H1 (cell line): ENCODE data around the gene PUS7L. TPM values are rescaled to one million over a fixed set of nuclear protein-coding genes. Genes with fewer than 3 reads are reported as not detected.

Experiments
- CTCF ChIA-PET: fragments of 300-600 bp; sonication (Branson Sonifier 250); formaldehyde crosslinking; loops from one replicate; lab custom pipeline; 2021; ENCODE audit not compliant: partially characterized antibody; lab: Charles Lee
- POLR2A ChIA-PET: fragments of 300-600 bp; sonication (Branson Sonifier 250); formaldehyde crosslinking; loops from one replicate; lab custom pipeline; 2021; ENCODE audit warnings: inconsistent platforms; ENCODE audit not compliant: partially characterized antibody; lab: Charles Lee
- DNase-seq, 2 experiments: peaks; one replicate each; pipeline versions ENCODE4 v3.0.0 to v3.0.0-alpha.2; 2010 to 2022; ENCODE audit warnings: low spot score in 2 of 2, low read depth in 1 of 2, mixed read lengths in 1 of 2
- FAIRE-seq: peaks from 2 replicates; lab custom pipeline; 2011; peaks lifted over from hg19 to GRCh38; lab: Jason Lieb, UNC
- H2AFZ ChIP-seq: 2 replicates; pipeline ENCODE4 v1.8.1; 2012; ENCODE audit warnings: low read length, inconsistent platforms
- H2AK5ac ChIP-seq: 2 replicates; pipeline ENCODE4 v1.6.1; 2013; ENCODE audit warnings: low read depth, low read length
- H2BK120ac ChIP-seq: replicated peaks from 2 replicates; pipeline ENCODE3; 2013; ENCODE audit warnings: low read depth, low read length, inconsistent platforms
- H2BK12ac ChIP-seq: 2 replicates; pipeline ENCODE4 v1.6.1; 2013; ENCODE audit warnings: low read depth, low read length
- H2BK15ac ChIP-seq: 2 replicates; pipeline ENCODE4 v1.6.1; 2013; ENCODE audit warnings: low read length
- H2BK20ac ChIP-seq: 2 replicates; pipeline ENCODE4 v1.6.1; 2013; ENCODE audit warnings: low read length
- H2BK5ac ChIP-seq: 2 replicates; pipeline ENCODE4 v1.6.1; 2013; ENCODE audit warnings: low read depth, low read length
- H3K14ac ChIP-seq: 2 replicates; pipeline ENCODE4 v1.6.1; 2013; ENCODE audit warnings: inconsistent platforms; ENCODE audit not compliant: insufficient read length
- H3K18ac ChIP-seq: 2 replicates; pipeline ENCODE4 v1.6.1; 2013; ENCODE audit warnings: low read length; ENCODE audit errors: extremely low read depth
- H3K23ac ChIP-seq: 2 replicates; pipeline ENCODE4 v1.6.1; 2013; ENCODE audit warnings: inconsistent platforms; ENCODE audit not compliant: insufficient read length
- H3K23me2 ChIP-seq: 2 replicates; pipeline ENCODE4 v1.6.1; 2013; ENCODE audit warnings: low read depth, low read length
- H3K27ac ChIP-seq: 2 replicates; pipeline ENCODE4 v1.6.1; 2011; ENCODE audit warnings: low read depth, low read length, inconsistent platforms
- H3K27me3 ChIP-seq, 4 experiments: replicated peaks in 1 of 4; 1 replicate in 1 of 4; 2 replicates in 3 of 4; pipeline versions ENCODE4 v1.6.1 to v1.8.1; 2011 to 2013; ENCODE audit warnings: low read length in 3 of 4, mild to moderate bottlenecking in 3 of 4, inconsistent platforms in 2 of 4, mixed read lengths in 2 of 4, moderate library complexity in 1 of 4; ENCODE audit not compliant: control insufficient read depth in 3 of 4, insufficient read depth in 3 of 4; ENCODE audit errors: extremely low read depth in 1 of 4
- H3K36me3 ChIP-seq, 4 experiments: 2 replicates each; pipeline versions ENCODE4 v1.6.1 to v1.8.1; 2011 to 2013; ENCODE audit warnings: mild to moderate bottlenecking in 4 of 4, low read length in 3 of 4, moderate library complexity in 2 of 4, control low read depth in 1 of 4, inconsistent platforms in 1 of 4; ENCODE audit not compliant: insufficient read depth in 4 of 4, control insufficient read depth in 2 of 4
- H3K4ac ChIP-seq: replicated peaks from 2 replicates; pipeline ENCODE3; 2013; ENCODE audit warnings: low read length, low read depth, mixed read lengths, inconsistent platforms; ENCODE audit not compliant: insufficient read length
- H3K4me1 ChIP-seq, 4 experiments: replicated peaks in 1 of 4; 1 replicate in 1 of 4; 2 replicates in 3 of 4; pipeline versions ENCODE4 v1.6.1 to v1.8.1; 2011 to 2013; ENCODE audit warnings: low read length in 3 of 4, inconsistent platforms in 2 of 4, mixed read lengths in 1 of 4; ENCODE audit not compliant: insufficient read depth in 4 of 4, control insufficient read depth in 3 of 4
- H3K4me2 ChIP-seq, 2 experiments: 2 replicates each; pipeline versions ENCODE4 v1.6.1 to v1.8.1; 2011 to 2013; ENCODE audit warnings: low read depth in 2 of 2, low read length in 2 of 2, control low read depth in 1 of 2, inconsistent platforms in 1 of 2, mild to moderate bottlenecking in 1 of 2; ENCODE audit not compliant: insufficient read depth in 1 of 2
- H3K4me3 ChIP-seq, 4 experiments: fragments of 200-600, 300-600 bp in 1 of 4; sonication (generic), shearing (Covaris generic), sonication (Bioruptor Twin) in 1 of 4; 2 replicates each; pipeline versions ENCODE4 v1.5.1 to v1.8.1; 2011 to 2016; ENCODE audit warnings: low read length in 4 of 4, low read depth in 3 of 4, control low read depth in 2 of 4, inconsistent platforms in 2 of 4, mild to moderate bottlenecking in 2 of 4, mixed read lengths in 1 of 4, moderate library complexity in 1 of 4; ENCODE audit not compliant: insufficient read depth in 2 of 4; ENCODE audit errors: extremely low read depth in 1 of 4
- H3K56ac ChIP-seq: replicated peaks from 2 replicates; pipeline ENCODE3; 2013; ENCODE audit warnings: low read depth, mild to moderate bottlenecking, mixed read lengths, low read length, inconsistent platforms; ENCODE audit not compliant: insufficient read length
- H3K79me1 ChIP-seq: 2 replicates; pipeline ENCODE4 v1.6.1; 2013; ENCODE audit warnings: low read depth, low read length, control low read depth
- H3K79me2 ChIP-seq, 2 experiments: 2 replicates each; pipeline versions ENCODE4 v1.6.1 to v1.8.1; 2012 to 2013; ENCODE audit warnings: low read length in 2 of 2, mild to moderate bottlenecking in 2 of 2, inconsistent platforms in 1 of 2; ENCODE audit not compliant: insufficient read depth in 2 of 2, control insufficient read depth in 1 of 2
- H3K9ac ChIP-seq, 4 experiments: replicated peaks in 1 of 4; 1 replicate in 1 of 4; 2 replicates in 3 of 4; pipeline versions ENCODE4 v1.6.1 to v1.8.1; 2011 to 2013; ENCODE audit warnings: low read depth in 3 of 4, low read length in 3 of 4, control low read depth in 2 of 4, mild to moderate bottlenecking in 2 of 4, moderate library complexity in 2 of 4, inconsistent platforms in 1 of 4; ENCODE audit errors: extremely low read depth in 1 of 4
- H3K9me3 ChIP-seq, 2 experiments: 2 replicates each; pipeline versions ENCODE4 v1.6.1 to v1.8.1; 2012 to 2013; ENCODE audit warnings: mild to moderate bottlenecking in 2 of 2, moderate library complexity in 2 of 2, control low read depth in 1 of 2, inconsistent platforms in 1 of 2, low read depth in 1 of 2, low read length in 1 of 2, mixed read lengths in 1 of 2; ENCODE audit not compliant: insufficient read depth in 2 of 2
- H4K20me1 ChIP-seq, 2 experiments: replicated peaks in 1 of 2; 2 replicates each; pipeline versions ENCODE3 to v1.8.1; 2011 to 2013; ENCODE audit warnings: inconsistent platforms in 2 of 2, low read length in 2 of 2, mild to moderate bottlenecking in 1 of 2; ENCODE audit not compliant: insufficient read depth in 2 of 2, control insufficient read depth in 1 of 2
- H4K5ac ChIP-seq: 2 replicates; pipeline ENCODE4 v1.6.1; 2013; ENCODE audit warnings: low read length, low read depth, mixed read lengths, inconsistent platforms; ENCODE audit not compliant: insufficient read length
- H4K8ac ChIP-seq: 2 replicates; pipeline ENCODE4 v1.8.0; 2013; ENCODE audit warnings: mild to moderate bottlenecking, moderate library complexity, low read length, inconsistent platforms; ENCODE audit not compliant: insufficient read depth; ENCODE audit errors: extremely low read depth
- H4K91ac ChIP-seq: replicated peaks from 2 replicates; pipeline ENCODE3; 2013; ENCODE audit warnings: low read length, mixed read lengths, inconsistent platforms; ENCODE audit not compliant: insufficient read length
- BACH1 ChIP-seq: IDR thresholded peaks from 2 replicates; pipeline ENCODE4 v1.6.1; 2012; ENCODE audit warnings: low read length, improper control_type of control experiment
- GTF2F1 ChIP-seq: IDR thresholded peaks from 2 replicates; pipeline ENCODE4 v1.6.1; 2012; ENCODE audit warnings: low read depth, low read length, improper control_type of control experiment, borderline replicate concordance
- WGBS, 2 experiments: shearing (Covaris generic) in 1 of 2; methylation state at CpG; one replicate each; pipeline versions ENCODE4 v1.1.6 to v1.1.7; 2013 to 2015; ENCODE audit warnings: low lambda C conversion rate in 2 of 2, mixed read lengths in 2 of 2, inconsistent platforms in 1 of 2, low coverage in 1 of 2, missing lambda C conversion rate in 1 of 2; ENCODE audit not compliant: insufficient replicate concordance in 2 of 2, insufficient coverage in 1 of 2, insufficient read length in 1 of 2; ENCODE audit errors: extremely low coverage in 1 of 2, missing lambda C conversion rate in 1 of 2; 5-methylcytosine and 5-hydroxymethylcytosine counted together
- polyA plus RNA-seq, 7 experiments: library from polyadenylated mRNA; depleted of rRNA in 3 of 7; stranded (reverse) in 5 of 7; unstranded in 2 of 7; fragments of >200 nt in 5 of 7; fragments of 200-250 nt in 2 of 7; gene quantifications; 1 replicate in 5 of 7; 2 replicates in 1 of 7; 4 replicates in 1 of 7; pipeline versions ENCODE4 v1.2.1 to v1.2.3, GENCODE V29; 2011 to 2013; ENCODE audit warnings: missing spikeins in 2 of 7, mixed read lengths in 2 of 7
- total RNA-seq: library from RNA; stranded (reverse); fragmentation: NEBNext Ultra II Directional; extraction: Animal tissue kit (Norgen Biotek cat#: 25700); gene quantifications from 2 replicates; pipeline ENCODE4 v1.2.1, GENCODE V29; 2021

Gene PUS7L
- total and polyA plus RNA-seq, 2 of the 8 experiments (the other 6 are each of a cell fraction or from before 2014, with no cell fraction given), result 3.6 to 26.8 TPM

- no peak overlapping the region for H4K8ac ChIP-seq
- H3K9ac ChIP-seq, result no peak overlapping the region
- TF ChIP-seq BACH1 (no peak), GTF2F1 (no peak)
- TF ChIP-seq, all 59 proteins: peak for 0
- POLR2A ChIA-PET, result no interaction called here
- H3K18ac ChIP-seq, result no peak overlapping the region
- no peak overlapping the region for H3K4me3 ChIP-seq
- H3K4me1 ChIP-seq, result no peaks in the 10 kb centered on the region; a peak in 1 of 7 replicates
- H4K91ac ChIP-seq, result no peak overlapping the region
- CTCF ChIA-PET, result interaction anchor here (0.7 to 1.2 kb wide), 2 partner anchors 19 to 129 kb away, joined by 3 read pairs; no protein-coding TSS in a partner anchor
- 79% methylated on average over 3 of the region's 3 CpGs; no CpG with 5 or more reads in 1 of the 2 experiments for WGBS, 2 experiments
- H3K56ac ChIP-seq, result no peak overlapping the region
- FAIRE-seq, result no peak
- H3K14ac ChIP-seq, result no peak overlapping the region
- no peaks in the 10 kb centered on the region for H3K9me3 ChIP-seq
- H3K79me2 ChIP-seq, result peaks cover 0 to 8% of the 10 kb centered on the region in 2 experiments; a peak in 1 of 4 replicates
- no peak for DNase-seq
- no peaks in the 10 kb centered on the region for H3K27me3 ChIP-seq
- H3K36me3 ChIP-seq, result peaks cover 0 to 8% (median 1%) of the 10 kb centered on the region in 4 experiments; a peak in 2 of 8 replicates
- H2AFZ ChIP-seq, result no peak overlapping the region
- H3K23ac ChIP-seq, result no peak overlapping the region
- H3K4me2 ChIP-seq, result no peak overlapping the region
- no peaks in the 10 kb centered on the region; the same call in 1 of the 2 replicates for H3K23me2 ChIP-seq
- no peak overlapping the region for H3K27ac ChIP-seq
- no peak overlapping the region for H3K4ac ChIP-seq
- H2BK120ac ChIP-seq, result no peak overlapping the region
- H2AK5ac ChIP-seq, result no peak overlapping the region
- H3K79me1 ChIP-seq, result no peaks in the 10 kb centered on the region
- no peak overlapping the region for H4K5ac ChIP-seq
- H2BK20ac ChIP-seq, result no peak overlapping the region
- H4K20me1 ChIP-seq, result no peaks in the 10 kb centered on the region
- H2BK15ac ChIP-seq, result no peak overlapping the region
- H2BK5ac ChIP-seq, result no peak overlapping the region
- no peak overlapping the region for H2BK12ac ChIP-seq
Observed at GRCh38 chr12:43754015-43754414, 4.6 kb downstream of the PUS7L start.
